Fibroblast of mammary gland (primary cell): ENCODE results near the gene LRRIQ3.

Experiments
- DNase-seq: peaks from one replicate; pipeline ENCODE4 v3.0.0-alpha.2; 2010; ENCODE audit warnings: low read depth
- H3K4me3 ChIP-seq: 2 replicates; pipeline ENCODE4 v1.5.1; 2011; ENCODE audit warnings: low read depth, mild to moderate bottlenecking, low read length, moderate library complexity; ENCODE audit not compliant: control insufficient read depth
- CTCF ChIP-seq: conservative IDR thresholded peaks from 2 replicates; pipeline ENCODE4 v1.5.1; 2011; ENCODE audit warnings: low read depth, low read length, inconsistent platforms; ENCODE audit not compliant: control insufficient read depth, insufficient read depth

Gene LRRIQ3, protein sequence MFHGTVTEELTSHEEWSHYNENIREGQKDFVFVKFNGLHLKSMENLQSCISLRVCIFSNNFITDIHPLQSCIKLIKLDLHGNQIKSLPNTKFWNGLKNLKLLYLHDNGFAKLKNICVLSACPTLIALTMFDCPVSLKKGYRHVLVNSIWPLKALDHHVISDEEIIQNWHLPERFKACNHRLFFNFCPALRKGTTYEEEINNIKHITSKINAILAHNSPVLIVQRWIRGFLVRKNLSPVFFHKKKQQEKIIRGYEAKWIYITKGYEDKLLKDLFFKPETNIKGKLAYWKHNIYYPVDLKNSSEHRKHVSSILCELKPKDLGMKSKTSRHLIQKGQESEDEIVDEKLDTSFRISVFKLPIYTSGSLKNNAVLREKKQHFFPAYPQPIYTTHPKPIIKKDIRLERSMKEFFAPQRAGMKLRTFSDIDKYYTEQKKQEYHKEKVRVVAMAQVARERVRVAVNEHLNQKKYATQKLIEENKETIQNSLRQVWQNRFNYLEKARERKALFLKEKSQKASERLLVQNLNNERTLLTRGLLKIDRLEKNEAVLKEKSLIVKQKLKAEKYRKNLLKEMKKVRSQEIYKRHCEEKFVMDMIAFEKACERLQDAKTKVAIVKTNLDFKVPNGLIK

DNA sequence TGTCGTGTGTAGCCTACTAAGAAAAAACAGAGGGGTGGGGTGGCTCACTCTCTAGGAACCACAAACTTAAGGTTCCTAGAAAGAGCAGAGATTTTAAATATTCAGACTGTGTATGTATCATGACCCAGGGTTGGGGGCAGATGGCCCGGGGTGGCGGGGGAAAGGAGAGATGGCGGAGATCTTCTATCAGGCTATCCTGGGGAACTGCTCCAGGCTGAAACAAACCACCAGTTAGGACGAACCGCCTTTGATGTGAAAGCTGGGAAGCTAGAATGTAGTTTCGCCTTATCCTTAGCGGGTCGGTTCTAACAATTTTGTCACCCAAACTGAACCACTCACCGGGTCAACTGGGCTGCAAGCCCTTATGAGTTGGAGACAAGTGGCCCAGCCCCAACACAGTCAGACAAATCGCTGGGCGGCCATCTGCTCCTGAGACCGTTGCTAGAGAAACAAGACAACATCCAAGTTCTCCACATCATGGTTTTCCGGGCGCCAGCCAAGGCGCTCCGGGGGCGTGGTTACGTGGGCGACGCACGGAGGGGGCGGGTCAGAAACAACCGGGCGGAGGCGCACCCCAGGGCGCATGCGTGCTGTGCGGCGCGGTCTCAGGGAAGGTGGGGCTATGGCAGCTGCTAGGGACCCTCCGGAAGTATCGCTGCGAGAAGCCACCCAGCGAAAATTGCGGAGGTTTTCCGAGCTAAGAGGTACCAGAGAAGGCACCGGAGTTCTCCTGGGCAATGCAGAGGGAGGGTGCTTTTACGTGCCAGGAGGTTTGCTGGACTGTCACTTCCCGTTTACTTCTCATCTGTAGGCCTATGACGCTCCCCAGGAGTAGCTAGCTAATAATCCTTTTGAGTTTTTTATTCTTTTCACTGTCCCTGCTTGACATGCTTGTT lies at the start of gene LRRIQ3, which contains the start of gene FPGT:
Gene LRRIQ3 (minus strand): TSS at position 520 of the 896 bp plus-strand sequence. CDS start 14,492 bp downstream, outside the sequence.
Gene FPGT (plus strand): TSS at position 586 of the 896 bp plus-strand sequence. CDS start 37 bp downstream, at position 623.
- DNase-seq: peak; percentile 93
- no peak for TF ChIP-seq CTCF

GRCh38 chr1:74246315-74246714 lies 48.3 kb upstream of the LRRIQ3 start:
- TF ChIP-seq CTCF: no peak
- no peak for DNase-seq
- no peak overlapping the region for H3K4me3 ChIP-seq

More for the DNA sequence above, at the start of gene LRRIQ3, which contains the start of gene FPGT:
- peak within 1 kb of the TSS; percentile 87 for H3K4me3 ChIP-seq

DNA sequence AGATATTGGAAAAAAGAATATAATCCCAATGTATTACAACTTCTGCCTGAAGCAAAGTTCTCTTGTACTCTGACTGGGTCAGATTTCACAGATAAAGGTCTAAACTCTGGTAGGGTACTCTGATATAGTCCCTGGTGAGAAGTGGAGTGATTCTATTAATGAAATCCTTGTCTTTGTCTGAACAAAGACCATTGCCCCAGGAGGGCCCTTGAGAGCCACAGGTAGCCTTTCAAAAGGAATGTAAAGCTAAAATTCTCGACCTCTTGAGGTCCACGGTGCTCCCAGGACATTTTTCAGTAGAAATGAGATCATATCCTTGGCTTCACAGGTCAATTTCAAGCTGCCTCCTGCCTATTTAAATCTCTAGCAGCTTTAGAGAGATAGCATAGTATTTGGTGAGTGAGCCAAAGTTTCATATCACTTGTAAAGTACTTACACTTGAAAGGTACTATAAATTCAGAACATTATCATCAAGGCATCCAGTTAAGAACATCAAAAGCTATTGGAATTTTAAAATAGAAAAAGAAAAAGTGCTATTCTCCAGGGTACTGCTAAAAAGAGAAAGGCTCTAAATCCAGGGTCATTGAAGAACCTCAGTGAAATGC lies 47.3 kb upstream of the LRRIQ3 start:
- H3K4me3 ChIP-seq: no peak overlapping the region
- no peak for DNase-seq
- no peak for TF ChIP-seq CTCF

- TF ChIP-seq CTCF: no peak
- DNase-seq: no peak
- no peak overlapping the region for H3K4me3 ChIP-seq
Measured at GRCh38 chr1:74237787-74238186, 39.8 kb upstream of the LRRIQ3 start.

DNA sequence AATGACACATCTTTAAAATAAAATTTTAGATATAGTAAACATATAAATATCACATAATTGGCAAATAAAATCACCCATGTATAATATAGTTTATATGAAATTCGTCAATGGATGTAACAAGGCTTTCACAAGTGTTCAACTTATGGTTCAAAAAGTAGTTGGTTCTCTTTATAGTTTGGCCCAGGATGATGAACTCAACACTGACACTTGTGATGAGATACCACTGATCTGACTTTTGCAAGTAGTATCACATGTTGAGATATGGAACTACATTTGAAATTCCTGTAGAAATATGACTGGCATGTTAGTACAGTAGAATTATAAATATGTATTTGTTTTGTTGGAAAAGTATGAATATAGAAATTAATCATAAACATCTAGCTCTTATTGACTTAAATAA lies 39.1 kb upstream of the LRRIQ3 start:
- H3K4me3 ChIP-seq: no peak overlapping the region
- TF ChIP-seq CTCF: no peak
- no peak for DNase-seq

GRCh38 chr1:74236440-74236839 lies 38.5 kb upstream of the LRRIQ3 start:
- no peak for TF ChIP-seq CTCF

More at GRCh38 chr1:74236440-74236839, 38.5 kb upstream of the LRRIQ3 start:
- DNase-seq: no peak
- H3K4me3 ChIP-seq: no peak overlapping the region
